B cell (primary cell): ENCODE results near the gene C11orf21.

ENCODE experiments used
- CTCF ChIP-seq: fragments of 200-600 bp; IDR thresholded peaks from one replicate; pipeline ENCODE4 v1.8.0; 2022; ENCODE audit warnings: antibody characterized with exemption, mild to moderate bottlenecking
- EZH2 ChIP-seq: IDR thresholded peaks from 2 replicates; pipeline ENCODE4 v1.6.1; 2012; ENCODE audit warnings: borderline replicate concordance, low read depth, mild to moderate bottlenecking, moderate library complexity, low read length; ENCODE audit not compliant: insufficient read depth, poor library complexity, severe bottlenecking

- TF ChIP-seq CTCF = no peak
- no peak for TF ChIP-seq EZH2
Measured at GRCh38 chr11:2308713-2309112, 7.0 kb upstream of the C11orf21 start.
